ENCODE results near the gene PIK3R1.
"Not testable (repeated sequence)": the region's sequence is repeated elsewhere in the genome, so short reads cannot be mapped to it uniquely, and the experiment has no call there.

The PIK3R1 gene

DNA sequence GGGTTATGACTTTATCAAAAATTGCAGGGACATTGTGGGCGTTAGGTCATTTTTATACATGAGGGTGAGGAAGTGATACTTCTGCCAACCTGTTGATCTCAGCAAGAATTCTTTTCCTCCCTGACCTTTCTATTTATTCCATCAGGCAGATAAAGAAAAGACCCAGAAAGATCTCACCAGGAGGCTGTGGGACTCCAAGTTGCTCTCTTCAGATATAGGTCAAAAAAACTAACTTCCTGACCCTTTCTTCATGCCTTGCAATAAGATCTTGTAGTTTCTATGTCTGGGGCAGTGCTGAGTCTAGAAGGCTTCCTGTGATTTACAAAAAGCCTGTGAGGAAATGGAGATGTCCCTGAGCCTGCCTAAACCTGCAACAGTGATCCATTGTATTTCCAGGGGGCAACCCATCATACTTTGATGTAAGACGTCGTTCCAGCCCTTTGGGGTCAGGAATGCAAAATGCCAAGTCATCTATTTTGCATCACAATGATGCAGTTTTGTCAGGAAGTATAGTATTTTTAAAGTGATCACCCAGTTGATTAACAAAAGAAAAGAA lies 22.0 kb upstream of the PIK3R1 start:
- no peak for DNase-seq (ENCODE audit: low spot score)

- DNase-seq (ENCODE audit: low spot score): no peak
Observed at GRCh38 chr5:68194386-68194785, 21.2 kb upstream of the PIK3R1 start.

- DNase-seq (ENCODE audit: low spot score): no peak
Observed at GRCh38 chr5:68195137-68195536, 20.4 kb upstream of the PIK3R1 start.

GRCh38 chr5:68196876-68197275 lies 18.7 kb upstream of the PIK3R1 start:
- DNase-seq (ENCODE audit: low spot score): peak; percentile 67

DNA sequence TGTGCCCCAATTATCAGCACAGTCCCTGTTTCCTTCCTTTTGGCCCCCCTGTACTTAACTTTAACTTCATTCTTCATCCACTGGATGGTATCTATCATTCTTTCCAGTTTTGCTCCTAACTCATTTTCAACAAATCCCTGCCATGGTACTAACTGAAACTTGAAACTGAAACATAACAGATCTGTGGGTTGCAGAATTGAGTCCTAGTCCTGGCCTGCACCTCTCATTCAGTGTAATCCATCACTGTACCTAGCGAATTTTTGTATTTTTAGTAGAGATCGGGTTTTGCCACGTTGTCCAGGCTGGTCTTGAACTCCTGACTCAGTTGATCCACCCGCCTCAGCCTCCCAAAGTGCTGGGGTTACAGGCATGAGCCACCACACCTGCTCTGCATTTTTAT lies 15.3 kb upstream of the PIK3R1 start:
- no peak for DNase-seq (ENCODE audit: low spot score)

GRCh38 chr5:68210654-68211053 lies 4.9 kb upstream of the PIK3R1 start:
- DNase-seq (ENCODE audit: low spot score): not testable (repeated sequence)

GRCh38 chr5:68214482-68215207 lies 911 bp upstream of the PIK3R1 start:
- DNase-seq (ENCODE audit: low spot score): peak; percentile 78

DNA sequence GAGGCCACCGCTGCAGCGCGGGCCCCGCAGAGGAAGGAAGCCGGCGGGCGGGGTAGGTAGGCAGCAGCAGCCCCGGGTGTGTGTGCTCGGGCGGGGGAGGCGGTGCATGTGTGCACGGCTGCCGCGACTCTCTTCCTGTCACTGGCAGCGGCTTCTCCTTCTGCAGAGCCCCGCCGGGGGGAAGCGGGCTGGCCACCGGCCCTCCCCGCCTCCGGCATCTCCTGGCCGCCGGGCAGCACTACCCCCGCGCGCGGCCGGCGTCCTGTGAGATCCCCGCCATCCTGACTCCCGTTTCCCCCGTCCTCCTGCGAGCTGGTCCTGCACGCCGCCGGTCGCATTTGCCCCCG lies 315 bp downstream of the PIK3R1 start:
- peak; percentile 80 for DNase-seq (ENCODE audit: low spot score)

DNA sequence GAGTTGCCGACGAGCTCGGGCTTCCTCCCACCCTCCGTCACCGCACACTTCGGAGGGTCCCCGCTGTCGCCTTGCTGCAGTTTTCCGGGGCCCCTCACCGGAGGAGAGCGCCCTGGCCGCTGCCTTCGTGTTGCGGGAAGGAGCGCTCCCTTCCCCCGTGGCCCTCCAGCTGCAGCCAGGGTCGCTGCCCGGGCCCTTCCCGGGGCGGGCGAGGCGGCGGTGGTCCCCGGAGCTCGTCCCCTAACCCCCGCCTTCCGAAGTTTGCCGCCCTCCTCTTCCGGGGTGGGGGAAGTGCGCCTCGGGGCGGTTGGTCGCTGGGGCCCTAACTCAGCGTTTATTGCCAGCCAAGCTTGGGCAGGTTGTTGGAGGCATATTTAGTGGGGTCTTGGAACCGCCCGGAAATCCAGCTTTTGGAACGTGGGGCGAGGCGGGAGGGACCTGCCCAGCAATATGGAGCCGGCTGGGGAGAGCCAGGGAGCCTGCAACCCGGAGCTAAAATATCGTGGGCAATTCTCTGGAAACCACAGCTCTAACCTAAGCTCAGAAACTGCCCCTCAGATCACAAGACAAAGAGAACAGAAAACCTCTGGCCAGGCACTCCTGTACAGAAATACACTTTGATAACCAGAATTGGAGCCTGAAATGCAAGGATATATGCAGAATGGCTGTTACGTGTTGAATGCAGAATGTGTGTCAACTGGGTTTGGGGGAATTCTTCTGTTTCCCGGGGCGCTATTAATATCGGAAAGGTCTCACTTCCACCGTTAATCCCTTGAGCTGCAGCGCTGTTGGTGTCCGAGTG lies 890 bp downstream of the PIK3R1 start:
- DNase-seq (ENCODE audit: low spot score): peak; percentile 78

DNA sequence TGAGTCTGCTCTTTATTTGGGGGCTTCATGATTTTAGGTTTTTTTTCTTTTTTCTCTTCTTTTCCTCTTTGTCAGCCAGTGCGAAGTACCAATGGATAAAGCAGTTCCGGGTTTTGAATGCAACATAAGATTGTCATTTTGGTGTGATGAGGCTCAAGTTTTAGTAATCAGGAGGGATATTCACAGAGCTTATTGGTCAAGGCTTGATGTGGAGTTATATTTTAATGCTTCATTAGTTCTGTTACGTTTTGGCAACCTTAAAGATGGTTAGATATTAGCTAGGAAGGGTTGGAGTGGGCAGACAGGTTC lies 1.4 kb downstream of the PIK3R1 start:
- no peak for DNase-seq (ENCODE audit: low spot score)

DNA sequence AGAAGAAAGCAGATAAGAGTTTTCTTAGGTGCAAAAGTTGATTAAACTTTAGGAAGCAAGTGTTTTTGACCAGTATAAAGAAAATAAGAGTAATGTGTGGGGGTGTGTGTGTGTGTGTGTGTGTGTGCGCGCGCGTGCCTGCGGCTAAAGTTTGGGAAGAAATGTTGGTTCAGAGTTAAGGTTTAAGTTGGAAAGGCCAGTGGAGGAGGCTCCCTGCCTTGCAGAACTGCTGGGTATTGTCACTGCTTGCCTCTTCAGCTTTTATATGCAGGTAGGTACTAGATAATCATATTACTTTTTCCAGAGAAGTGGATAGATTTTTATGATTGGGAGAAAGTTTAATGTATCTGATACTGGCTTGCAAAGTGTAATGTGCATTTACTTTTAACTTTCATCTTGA lies 2.0 kb downstream of the PIK3R1 start:
- no peak for DNase-seq (ENCODE audit: low spot score)

GRCh38 chr5:68219161-68219816 lies 3.7 kb downstream of the PIK3R1 start:
- DNase-seq (ENCODE audit: low spot score): no peak

- DNase-seq (ENCODE audit: low spot score): no peak
Observed at GRCh38 chr5:68220260-68220659, 4.7 kb downstream of the PIK3R1 start.

GRCh38 chr5:68220914-68221313 lies 5.4 kb downstream of the PIK3R1 start:
- no peak for DNase-seq (ENCODE audit: low spot score)

GRCh38 chr5:68221488-68221887 lies 5.9 kb downstream of the PIK3R1 start:
- no peak for DNase-seq (ENCODE audit: low spot score)

DNA sequence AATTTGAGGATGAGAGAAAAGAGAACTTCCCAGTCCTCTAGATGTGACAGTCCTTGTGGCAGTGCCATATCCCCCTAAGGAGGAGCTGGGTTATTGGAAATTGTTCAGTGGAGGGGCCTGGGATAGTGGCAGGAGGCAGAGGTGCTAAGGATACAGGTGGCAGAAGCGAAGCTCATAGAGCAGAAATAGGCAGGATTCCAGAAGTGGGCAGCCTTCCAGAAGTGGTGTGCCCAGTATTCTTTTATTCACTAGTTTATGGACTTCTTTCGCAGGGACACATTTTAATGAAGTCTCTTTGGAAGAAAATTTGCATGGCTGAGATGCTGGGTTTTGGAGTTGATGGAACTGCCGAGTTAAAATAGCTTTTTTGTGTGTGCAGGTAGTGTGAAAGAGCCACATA lies 6.8 kb downstream of the PIK3R1 start:
- no peak for DNase-seq (ENCODE audit: low spot score)

DNA sequence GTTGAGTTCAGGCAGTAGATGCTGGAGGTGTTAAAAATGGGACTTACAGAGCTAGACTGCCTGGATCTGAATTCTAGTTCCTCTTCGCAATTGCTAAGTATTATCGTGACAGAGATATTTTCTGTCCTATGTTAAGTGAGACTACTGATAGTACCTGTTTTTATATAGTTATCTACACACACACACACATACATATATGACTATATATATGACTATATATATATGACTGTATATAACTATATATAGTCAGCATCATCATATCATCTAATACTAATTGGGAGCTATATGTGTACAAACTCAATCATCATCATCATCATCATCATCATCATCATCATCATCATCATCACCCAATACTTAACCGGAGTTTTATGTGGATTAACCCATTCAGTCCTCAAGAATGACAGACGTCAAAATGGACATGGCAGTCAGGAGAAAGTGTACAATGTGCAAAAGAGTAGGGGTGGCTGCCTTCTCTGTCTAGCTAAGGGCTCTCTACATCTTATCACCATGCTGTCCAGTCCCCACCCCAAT lies 7.3 kb downstream of the PIK3R1 start:
- no peak for DNase-seq (ENCODE audit: low spot score)

DNA sequence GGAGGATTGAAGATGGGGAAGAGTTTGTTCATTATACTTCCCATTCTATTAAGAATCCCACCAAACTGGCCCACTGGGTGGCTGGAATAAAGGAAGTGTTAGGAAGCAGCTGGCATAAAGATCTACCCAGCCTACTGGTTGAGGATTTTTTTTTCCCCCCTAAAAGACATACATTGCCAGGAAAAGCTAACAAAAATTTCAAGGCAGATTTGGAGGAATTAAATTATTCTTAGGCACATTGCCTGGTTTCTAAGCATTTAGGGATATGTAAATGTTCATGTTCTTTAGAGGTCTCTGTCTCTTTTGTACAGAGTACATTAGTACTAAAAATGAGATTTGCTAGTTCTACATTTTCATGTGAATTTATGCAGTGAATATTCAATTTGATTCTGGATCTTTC lies 8.3 kb downstream of the PIK3R1 start:
- no peak for DNase-seq (ENCODE audit: low spot score)

- DNase-seq (ENCODE audit: low spot score): no peak
Observed at GRCh38 chr5:68224509-68225187, 9.1 kb downstream of the PIK3R1 start.

GRCh38 chr5:68225188-68225910 lies 9.8 kb downstream of the PIK3R1 start:
- no peak for DNase-seq (ENCODE audit: low spot score)

DNA sequence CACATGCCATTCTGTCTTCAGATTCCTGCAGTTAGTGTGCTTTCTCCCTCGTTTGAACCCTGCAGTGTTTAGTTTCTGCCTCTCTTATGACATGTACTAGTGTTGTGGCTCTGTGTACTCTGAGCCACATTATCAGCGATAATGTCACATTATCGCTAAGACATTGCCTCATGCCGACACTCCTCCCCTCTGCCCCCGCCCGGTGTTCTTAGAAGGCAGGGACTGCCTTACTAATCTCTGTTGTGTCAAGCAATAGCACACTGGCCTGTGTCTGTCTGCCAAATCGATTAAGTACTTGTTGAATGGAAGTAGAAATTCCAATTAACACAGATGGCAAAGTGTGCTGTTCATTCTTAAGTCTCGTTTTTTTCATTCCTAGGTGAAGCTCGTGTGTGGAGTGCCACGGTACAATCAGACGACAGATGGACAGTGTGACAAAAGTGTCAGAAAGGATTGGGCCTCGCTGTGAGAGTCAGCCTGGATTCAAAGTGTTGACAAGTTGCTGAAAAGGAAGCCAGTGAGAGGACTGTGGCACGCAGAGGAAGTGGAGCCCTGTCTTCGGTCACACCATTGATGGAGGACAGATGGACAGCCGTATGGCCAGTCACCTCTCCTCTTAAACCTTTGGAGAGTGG lies 10.5 kb downstream of the PIK3R1 start:
- DNase-seq (ENCODE audit: low spot score): no peak

Measured in germinal center (tissue), 1 donor.